ENCODE measurements around the gene SSTR3. TPM values are rescaled to one million over a fixed set of nuclear protein-coding genes. Genes with fewer than 3 reads are reported as not detected.
A peak's percentile ranks its signal among the peaks of the same experiment; 100 is the strongest.

Gene SSTR3
- total RNA-seq (2021) (not detected in 2 replicates), Bru-seq, nascent RNA (not detected), BruChase-seq, experiment 1, labeled RNA remaining after a 2-hour chase (not detected), BruChase-seq, experiment 2, labeled RNA remaining after a 6-hour chase (not detected)
- long read RNA-seq: 0 reads

DNA sequence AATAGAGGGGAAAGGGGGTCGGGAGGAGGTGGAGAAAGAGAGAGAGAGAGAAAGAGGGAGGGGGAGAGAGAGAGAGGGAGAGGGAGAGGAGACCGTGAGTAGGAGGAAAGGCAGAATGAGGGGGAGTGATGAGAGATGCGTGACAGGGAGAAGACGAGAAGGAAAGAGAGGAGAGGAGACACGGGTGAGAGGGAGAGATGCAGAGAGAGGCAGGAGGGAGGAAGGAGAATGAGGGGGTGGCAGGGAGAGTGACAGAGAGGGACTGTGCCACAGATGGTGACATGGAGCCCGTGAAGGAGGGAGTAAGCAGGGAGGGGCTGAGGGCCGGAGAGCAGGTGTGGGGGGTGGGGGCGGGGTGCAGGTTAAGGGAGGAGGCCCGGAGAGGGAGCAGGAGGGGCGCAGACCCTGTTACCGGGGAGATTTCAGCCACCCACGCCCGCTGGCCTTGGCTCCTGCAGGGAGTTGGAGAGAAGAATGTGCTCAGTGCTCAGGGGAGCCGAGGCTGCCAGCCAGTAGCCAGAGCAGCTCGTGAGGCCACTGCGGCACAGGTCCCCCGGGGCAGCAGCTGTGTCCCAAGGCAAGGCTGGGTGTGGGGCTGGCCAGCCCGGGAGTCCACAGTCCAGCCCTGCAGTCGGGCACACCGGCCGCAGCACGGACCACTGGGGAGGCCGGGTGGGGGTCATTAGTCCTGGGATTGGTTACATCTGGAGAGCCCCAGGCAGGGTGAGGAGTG is at the start of gene SSTR3:
TSS of gene SSTR3 (minus strand) at position 304 of the 733 bp plus-strand sequence. CDS start 4,674 bp downstream, outside the sequence.
- no peak for DNase-seq (ENCODE audit: low spot score)
- ChIA-PET POLR2A (ENCODE audit: low non-redundant PET) (no interaction called here), CTCF (no interaction called here)
- Histone ChIP-seq H3K27me3 (replicated peaks; ENCODE audit: insufficient read depth, low read depth, low read length, poor library complexity) (no peaks in the 10 kb centered on the region), H3K4me3 (ENCODE audit: low read depth, low read length, poor library complexity, severe bottlenecking) (no peak within 1 kb of the TSS), H3K9me3 (ENCODE audit: low read depth, low read length, poor library complexity, severe bottlenecking) (no peaks in the 10 kb centered on the region), H3K36me3 (ENCODE audit: insufficient read depth, low read length, poor library complexity, severe bottlenecking) (no peaks in the 10 kb centered on the region), H3K27ac (ENCODE audit: low read depth, low read length, poor library complexity, severe bottlenecking) (no peak within 1 kb of the TSS), H3K4me1 (ENCODE audit: insufficient read depth, low read length, poor library complexity, severe bottlenecking) (no peaks in the 10 kb centered on the region)
- BruUV-seq (replicated peaks): no TSS peak
- TF ChIP-seq, protein P1, sequence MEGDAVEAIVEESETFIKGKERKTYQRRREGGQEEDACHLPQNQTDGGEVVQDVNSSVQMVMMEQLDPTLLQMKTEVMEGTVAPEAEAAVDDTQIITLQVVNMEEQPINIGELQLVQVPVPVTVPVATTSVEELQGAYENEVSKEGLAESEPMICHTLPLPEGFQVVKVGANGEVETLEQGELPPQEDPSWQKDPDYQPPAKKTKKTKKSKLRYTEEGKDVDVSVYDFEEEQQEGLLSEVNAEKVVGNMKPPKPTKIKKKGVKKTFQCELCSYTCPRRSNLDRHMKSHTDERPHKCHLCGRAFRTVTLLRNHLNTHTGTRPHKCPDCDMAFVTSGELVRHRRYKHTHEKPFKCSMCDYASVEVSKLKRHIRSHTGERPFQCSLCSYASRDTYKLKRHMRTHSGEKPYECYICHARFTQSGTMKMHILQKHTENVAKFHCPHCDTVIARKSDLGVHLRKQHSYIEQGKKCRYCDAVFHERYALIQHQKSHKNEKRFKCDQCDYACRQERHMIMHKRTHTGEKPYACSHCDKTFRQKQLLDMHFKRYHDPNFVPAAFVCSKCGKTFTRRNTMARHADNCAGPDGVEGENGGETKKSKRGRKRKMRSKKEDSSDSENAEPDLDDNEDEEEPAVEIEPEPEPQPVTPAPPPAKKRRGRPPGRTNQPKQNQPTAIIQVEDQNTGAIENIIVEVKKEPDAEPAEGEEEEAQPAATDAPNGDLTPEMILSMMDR (conservative IDR thresholded peaks at IDR 0.05; ENCODE audit: low read depth, low read length): no peak
- no peak for TF ChIP-seq EZH2 (IDR thresholded peaks at IDR 0.05; ENCODE audit: borderline replicate concordance, low read depth, low read length, poor library complexity, severe bottlenecking)
- intact Hi-C loops (cut with micrococcal nuclease; ENCODE audit: unreplicated experiment): no loop called here

DNA sequence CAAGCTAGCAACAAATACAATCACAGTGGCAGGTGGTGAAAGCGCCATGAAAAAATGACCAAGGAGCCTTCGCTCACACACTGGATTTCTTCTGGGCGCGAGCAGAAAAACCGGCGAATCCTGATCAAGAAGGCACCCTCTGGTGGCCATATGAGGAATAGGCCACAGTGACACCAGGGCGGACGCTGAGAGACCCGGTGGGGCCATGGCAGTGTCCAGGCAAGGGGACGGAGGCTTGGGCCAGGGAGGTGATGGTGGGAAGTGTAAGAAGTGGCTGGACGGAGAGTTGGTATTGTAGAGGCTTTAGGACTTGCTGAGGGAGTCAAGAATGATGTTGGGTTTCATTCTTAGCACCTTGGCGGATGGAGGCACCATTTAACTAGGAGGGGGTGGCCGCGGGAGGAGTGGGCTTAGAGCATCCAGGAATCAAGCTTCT is 48.6 kb upstream of the SSTR3 start:
- no peaks in the 10 kb centered on the region for H3K9me3 ChIP-seq (ENCODE audit: low read depth, low read length, poor library complexity, severe bottlenecking)
- TF ChIP-seq EZH2 (IDR thresholded peaks at IDR 0.05; ENCODE audit: borderline replicate concordance, low read depth, low read length, poor library complexity, severe bottlenecking): no peak
- TF ChIP-seq, protein P1 (conservative IDR thresholded peaks at IDR 0.05; ENCODE audit: low read depth, low read length): peak; percentile 90
- H3K27me3 ChIP-seq (replicated peaks; ENCODE audit: insufficient read depth, low read depth, low read length, poor library complexity): no peaks in the 10 kb centered on the region
- intact Hi-C loops (cut with micrococcal nuclease; ENCODE audit: unreplicated experiment): loop anchor here (10.0 kb wide), 2 partner anchors 96 to 716 kb away; no protein-coding TSS in a partner anchor
- no peak overlapping the region for H3K4me3 ChIP-seq (ENCODE audit: low read depth, low read length, poor library complexity, severe bottlenecking)
- no peaks in the 10 kb centered on the region for H3K36me3 ChIP-seq (ENCODE audit: insufficient read depth, low read length, poor library complexity, severe bottlenecking)
- H3K27ac ChIP-seq (ENCODE audit: low read depth, low read length, poor library complexity, severe bottlenecking): no peak overlapping the region
- peak; percentile 58 for DNase-seq (ENCODE audit: low spot score)
- ChIA-PET CTCF (interaction anchor here (0.5 to 2.6 kb wide), 5 partner anchors 8 to 281 kb away, joined by 3 to 11 read pairs (median 4); partner anchors contain the start of gene RAC2), POLR2A (ENCODE audit: low non-redundant PET) (no interaction called here)
- no TSS peak for BruUV-seq (replicated peaks)
- H3K4me1 ChIP-seq (ENCODE audit: insufficient read depth, low read length, poor library complexity, severe bottlenecking): peaks cover 15% of the 10 kb centered on the region

DNA sequence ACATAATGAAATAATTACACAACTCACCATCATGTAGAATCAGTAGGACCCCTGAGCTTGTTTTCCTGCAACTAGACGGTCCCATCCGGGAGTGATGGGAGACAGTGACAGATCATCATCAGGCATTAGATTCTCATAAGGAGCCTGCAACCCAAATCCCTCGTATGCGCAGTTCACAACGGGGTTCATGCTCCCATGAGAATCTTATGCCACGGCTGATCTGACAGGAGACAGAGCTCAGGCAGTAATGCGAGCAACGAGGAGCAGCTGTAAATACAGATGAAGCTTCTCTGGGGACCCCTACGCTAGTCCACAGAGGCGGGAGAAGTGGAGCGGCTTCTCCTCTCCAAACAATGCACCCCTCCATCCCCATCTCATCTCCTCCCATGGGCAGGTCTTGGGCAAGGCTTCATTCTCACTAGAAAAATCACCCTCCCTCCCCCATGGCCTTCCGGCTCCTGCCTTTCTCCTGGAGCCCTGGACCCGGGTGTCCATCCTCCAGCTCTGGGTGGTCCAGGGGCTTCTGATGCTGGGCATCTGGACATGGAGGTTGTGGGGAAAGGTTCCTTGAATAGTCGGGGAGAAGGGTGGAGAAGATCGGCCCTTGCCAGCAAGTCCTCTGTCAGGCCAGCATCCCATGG is 48.0 kb upstream of the SSTR3 start:
- Histone ChIP-seq H3K4me3 (ENCODE audit: low read depth, low read length, poor library complexity, severe bottlenecking) (no peak overlapping the region), H3K27me3 (replicated peaks; ENCODE audit: insufficient read depth, low read depth, low read length, poor library complexity) (no peaks in the 10 kb centered on the region), H3K27ac (ENCODE audit: low read depth, low read length, poor library complexity, severe bottlenecking) (no peak overlapping the region), H3K9me3 (ENCODE audit: low read depth, low read length, poor library complexity, severe bottlenecking) (no peaks in the 10 kb centered on the region), H3K36me3 (ENCODE audit: insufficient read depth, low read length, poor library complexity, severe bottlenecking) (no peaks in the 10 kb centered on the region), H3K4me1 (ENCODE audit: insufficient read depth, low read length, poor library complexity, severe bottlenecking) (peaks cover 15% of the 10 kb centered on the region)
- BruUV-seq (replicated peaks): no TSS peak
- DNase-seq (ENCODE audit: low spot score): no peak
- ChIA-PET CTCF (interaction anchor here (0.6 to 2.6 kb wide), 5 partner anchors 9 to 478 kb away, joined by 3 to 11 read pairs (median 4); partner anchors contain the start of gene RAC2), POLR2A (ENCODE audit: low non-redundant PET) (no interaction called here)
- TF ChIP-seq, protein P1 (conservative IDR thresholded peaks at IDR 0.05; ENCODE audit: low read depth, low read length): no peak
- no peak for TF ChIP-seq EZH2 (IDR thresholded peaks at IDR 0.05; ENCODE audit: borderline replicate concordance, low read depth, low read length, poor library complexity, severe bottlenecking)
- intact Hi-C loops (cut with micrococcal nuclease; ENCODE audit: unreplicated experiment): loop anchor here (10.0 kb wide), 2 partner anchors 95 to 715 kb away; no protein-coding TSS in a partner anchor
